ENCODE data around the gene CCSER2.

CCSER2 gene

DNA sequence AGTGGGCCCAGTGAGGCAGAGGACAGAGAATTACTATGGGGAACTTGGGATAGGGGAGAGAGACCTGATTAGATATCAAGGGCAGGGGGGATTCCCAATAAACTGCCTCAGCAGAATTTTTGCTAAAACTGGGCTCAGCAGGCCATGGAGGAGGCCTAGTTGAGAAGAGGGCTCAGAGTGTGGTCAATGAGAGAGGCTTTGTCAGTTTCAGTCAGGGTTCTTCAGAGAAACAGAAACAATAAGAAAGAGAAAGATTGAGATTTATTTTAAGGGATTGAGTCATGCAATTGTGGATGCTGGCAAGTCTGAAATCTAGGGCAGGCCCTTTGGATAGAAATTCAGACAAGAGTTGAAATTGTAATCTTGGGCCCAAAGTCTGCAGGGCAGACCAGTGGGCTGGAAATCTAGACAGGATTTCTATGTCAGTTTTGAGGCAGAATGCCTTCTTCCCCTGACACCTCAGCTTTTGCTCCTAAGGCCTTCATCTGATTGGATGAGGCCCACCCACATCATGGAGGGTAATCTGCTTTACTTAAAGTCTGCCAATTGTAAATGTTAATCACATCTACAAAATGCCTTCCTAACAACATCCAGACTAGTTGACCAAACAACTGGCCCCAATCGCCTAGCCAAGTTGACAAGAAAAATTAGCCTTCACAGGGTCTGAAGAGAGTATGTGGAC lies 33.5 kb upstream of the CCSER2 start:
- Histone ChIP-seq H3K79me2 (ENCODE audit: control insufficient read depth, insufficient read depth, low read length, unreplicated experiment) (no peaks in the 10 kb centered on the region), H3K27me3 (ENCODE audit: insufficient read depth, low read length) (peaks cover 12% of the 10 kb centered on the region), H3K27ac (ENCODE audit: low read depth, low read length) (peak overlapping the region; percentile 17; the same call in 1 of the 2 replicates), H3K4me3 (ENCODE audit: low read depth, low read length) (no peak overlapping the region), H3K36me3 (ENCODE audit: insufficient read depth, low read length) (no peaks in the 10 kb centered on the region), H2AFZ (ENCODE audit: low read length, unreplicated experiment) (no peak overlapping the region), H3K4me1 (ENCODE audit: control insufficient read depth, insufficient read depth, low read length, unreplicated experiment) (peaks cover 7% of the 10 kb centered on the region)

DNA sequence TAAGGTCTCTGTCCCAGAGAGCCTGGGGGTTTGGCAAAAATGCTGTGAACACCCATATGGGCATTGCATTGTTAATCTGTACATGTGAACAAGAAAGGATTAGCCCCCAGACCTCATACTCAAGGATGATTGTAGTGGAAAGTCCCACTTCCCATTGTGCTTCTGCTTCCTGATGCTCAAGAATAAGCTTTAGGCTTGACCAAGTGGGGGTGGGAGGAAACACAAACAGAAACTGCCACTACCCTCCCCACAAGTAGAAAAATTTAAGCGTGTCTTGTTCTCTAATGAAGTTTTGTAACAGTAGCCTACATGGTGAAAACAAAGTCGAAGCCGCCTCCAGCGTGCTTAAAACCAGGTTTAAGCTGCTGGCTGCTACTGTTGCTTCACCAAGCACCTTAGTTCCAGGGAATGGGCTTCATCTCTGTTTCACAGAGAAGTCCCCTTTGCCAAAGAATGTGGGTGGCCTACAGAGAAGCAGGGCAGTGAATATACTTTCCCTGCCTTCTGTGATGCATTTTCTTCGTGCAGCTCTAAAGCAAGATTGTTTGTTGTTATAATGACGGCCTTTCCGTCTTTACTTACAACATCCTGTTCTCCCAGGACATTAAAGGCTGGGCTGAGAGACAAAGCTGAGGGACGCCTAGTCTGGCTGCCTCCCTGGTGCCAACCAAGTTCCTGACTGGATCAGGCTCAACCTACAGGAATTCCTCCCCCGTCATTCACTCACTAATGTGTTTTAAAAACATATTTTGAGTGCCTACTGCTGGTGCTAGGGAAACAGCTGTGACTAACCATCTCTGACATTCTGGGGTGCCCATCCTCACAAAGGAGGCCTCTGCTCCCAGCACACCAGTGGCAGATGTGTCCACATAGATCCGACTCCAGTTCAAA lies 32.1 kb upstream of the CCSER2 start:
- H3K27ac ChIP-seq (ENCODE audit: low read depth, low read length): peak overlapping the region; percentile 94
- no peaks in the 10 kb centered on the region for H3K36me3 ChIP-seq (ENCODE audit: insufficient read depth, low read length)
- H3K27me3 ChIP-seq (ENCODE audit: insufficient read depth, low read length): no peaks in the 10 kb centered on the region; the same call in 1 of the 2 replicates
- no peak overlapping the region for H3K4me3 ChIP-seq (ENCODE audit: low read depth, low read length)
- H2AFZ ChIP-seq (ENCODE audit: low read length, unreplicated experiment): no peak overlapping the region
- no peaks in the 10 kb centered on the region for H3K79me2 ChIP-seq (ENCODE audit: control insufficient read depth, insufficient read depth, low read length, unreplicated experiment)
- peaks cover 7% of the 10 kb centered on the region for H3K4me1 ChIP-seq (ENCODE audit: control insufficient read depth, insufficient read depth, low read length, unreplicated experiment)

DNA sequence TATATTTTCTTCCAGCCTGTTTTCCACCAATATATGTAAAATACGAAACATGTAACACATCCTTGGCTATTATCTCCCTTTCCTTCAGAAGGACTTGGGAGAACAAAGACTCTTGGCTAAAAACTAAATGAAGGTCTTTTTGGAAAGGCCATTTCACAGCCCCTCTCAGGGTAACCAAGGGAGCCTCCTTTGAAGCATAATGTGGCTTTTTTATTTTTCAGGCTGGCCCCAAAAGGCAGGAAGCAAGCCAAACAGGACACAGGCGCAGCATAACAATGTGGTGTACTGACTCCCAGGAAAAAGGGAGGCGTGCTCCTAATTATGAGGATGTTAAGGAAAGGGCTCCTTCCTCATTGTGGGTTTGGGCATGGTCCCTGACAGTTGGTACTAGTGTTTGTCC lies 30.3 kb upstream of the CCSER2 start:
- H3K79me2 ChIP-seq (ENCODE audit: control insufficient read depth, insufficient read depth, low read length, unreplicated experiment): no peaks in the 10 kb centered on the region
- peaks cover 7% of the 10 kb centered on the region for H3K4me1 ChIP-seq (ENCODE audit: control insufficient read depth, insufficient read depth, low read length, unreplicated experiment)
- no peak overlapping the region for H3K27ac ChIP-seq (ENCODE audit: low read depth, low read length)
- no peak overlapping the region for H2AFZ ChIP-seq (ENCODE audit: low read length, unreplicated experiment)
- H3K4me3 ChIP-seq (ENCODE audit: low read depth, low read length): no peak overlapping the region
- H3K27me3 ChIP-seq (ENCODE audit: insufficient read depth, low read length): 0 out of 2 replicates have a peak, but pooled peaks cover 6% of the 10 kb centered on the region
- no peaks in the 10 kb centered on the region for H3K36me3 ChIP-seq (ENCODE audit: insufficient read depth, low read length)

DNA sequence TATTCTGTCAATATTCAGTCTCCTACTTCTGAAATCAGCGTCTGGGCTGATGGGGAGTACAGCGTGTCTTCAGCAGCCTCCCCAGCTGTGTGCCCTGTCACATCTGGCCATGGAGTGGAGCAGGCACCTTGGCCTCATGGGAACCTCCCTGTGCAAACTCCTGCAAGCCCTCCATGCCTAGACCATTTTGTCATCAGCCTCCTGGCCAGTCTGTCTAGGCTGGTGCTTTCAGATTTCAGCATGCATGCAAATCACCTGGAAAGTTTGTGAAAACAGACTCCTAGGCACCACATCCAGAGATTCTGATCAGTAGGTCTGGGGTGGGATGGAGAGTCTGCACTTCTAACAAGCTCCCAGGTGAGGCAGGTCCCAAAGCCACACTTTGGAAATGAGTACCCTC lies 26.2 kb upstream of the CCSER2 start:
- no peaks in the 10 kb centered on the region for H3K36me3 ChIP-seq (ENCODE audit: insufficient read depth, low read length)
- H3K27ac ChIP-seq (ENCODE audit: low read depth, low read length): no peak overlapping the region
- H3K4me1 ChIP-seq (ENCODE audit: control insufficient read depth, insufficient read depth, low read length, unreplicated experiment): no peaks in the 10 kb centered on the region
- H3K27me3 ChIP-seq (ENCODE audit: insufficient read depth, low read length): 0 out of 2 replicates have a peak, but pooled peaks cover 6% of the 10 kb centered on the region
- H3K79me2 ChIP-seq (ENCODE audit: control insufficient read depth, insufficient read depth, low read length, unreplicated experiment): no peaks in the 10 kb centered on the region
- no peak overlapping the region for H2AFZ ChIP-seq (ENCODE audit: low read length, unreplicated experiment)
- H3K4me3 ChIP-seq (ENCODE audit: low read depth, low read length): no peak overlapping the region

DNA sequence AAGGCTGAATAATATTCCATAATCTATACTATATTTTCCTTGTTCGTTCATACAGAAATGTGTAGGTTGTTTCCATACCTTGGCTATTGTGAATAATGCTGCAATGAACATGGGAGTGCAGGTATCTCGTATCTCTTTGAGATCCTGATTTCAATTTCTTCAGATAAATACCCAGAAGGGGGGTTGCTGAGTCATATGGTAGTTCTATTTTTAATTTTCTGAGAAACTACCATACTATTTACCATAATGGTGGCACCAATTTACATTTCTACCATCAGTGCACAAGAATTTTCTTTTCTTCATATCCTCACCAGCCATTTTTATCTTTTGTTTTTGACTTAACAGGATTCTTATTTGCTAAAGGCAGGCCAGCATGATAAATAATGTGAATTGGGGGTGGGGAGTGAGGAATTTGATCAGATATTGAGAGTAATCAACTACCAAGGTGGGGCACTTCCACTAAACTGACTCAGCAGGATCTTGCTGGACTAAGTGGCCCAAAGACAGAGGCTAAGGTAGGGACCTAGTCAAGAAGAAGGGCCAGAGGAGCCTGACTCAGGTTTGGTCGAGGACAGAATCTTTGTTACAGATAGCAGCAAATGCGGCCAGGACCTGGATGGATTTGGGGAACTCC lies 21.5 kb upstream of the CCSER2 start:
- no peaks in the 10 kb centered on the region for H3K36me3 ChIP-seq (ENCODE audit: insufficient read depth, low read length)
- H3K27ac ChIP-seq (ENCODE audit: low read depth, low read length): no peak overlapping the region
- no peak overlapping the region for H2AFZ ChIP-seq (ENCODE audit: low read length, unreplicated experiment)
- 0 out of 2 replicates have a peak, but pooled peaks cover 5% of the 10 kb centered on the region for H3K27me3 ChIP-seq (ENCODE audit: insufficient read depth, low read length)
- H3K79me2 ChIP-seq (ENCODE audit: control insufficient read depth, insufficient read depth, low read length, unreplicated experiment): no peaks in the 10 kb centered on the region
- no peak overlapping the region for H3K4me3 ChIP-seq (ENCODE audit: low read depth, low read length)
- peaks cover 23% of the 10 kb centered on the region for H3K4me1 ChIP-seq (ENCODE audit: control insufficient read depth, insufficient read depth, low read length, unreplicated experiment)

DNA sequence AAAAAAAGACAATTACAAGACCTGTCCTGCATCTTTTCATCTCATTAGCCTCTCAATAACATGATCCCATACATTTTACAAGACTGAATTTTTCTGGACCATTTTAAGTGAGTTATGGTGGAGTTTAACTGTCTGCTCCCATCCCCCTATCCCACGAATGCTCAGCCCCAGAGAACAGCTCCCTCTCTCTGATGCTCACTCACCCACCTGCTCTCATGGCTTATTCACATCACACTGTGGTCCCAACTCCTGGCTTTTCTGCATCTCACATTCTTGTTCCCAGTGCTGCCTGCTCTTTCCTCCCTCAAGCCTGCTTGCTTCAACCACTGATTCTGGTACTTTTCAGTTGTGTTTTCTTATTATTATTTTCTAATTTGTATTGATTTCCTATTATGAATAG lies 20.4 kb upstream of the CCSER2 start:
- Histone ChIP-seq H3K27me3 (ENCODE audit: insufficient read depth, low read length) (no peaks in the 10 kb centered on the region), H3K27ac (ENCODE audit: low read depth, low read length) (peak overlapping the region; percentile 77), H3K4me3 (ENCODE audit: low read depth, low read length) (no peak overlapping the region), H3K4me1 (ENCODE audit: control insufficient read depth, insufficient read depth, low read length, unreplicated experiment) (peaks cover 23% of the 10 kb centered on the region), H3K36me3 (ENCODE audit: insufficient read depth, low read length) (no peaks in the 10 kb centered on the region), H2AFZ (ENCODE audit: low read length, unreplicated experiment) (no peak overlapping the region), H3K79me2 (ENCODE audit: control insufficient read depth, insufficient read depth, low read length, unreplicated experiment) (no peaks in the 10 kb centered on the region)

DNA sequence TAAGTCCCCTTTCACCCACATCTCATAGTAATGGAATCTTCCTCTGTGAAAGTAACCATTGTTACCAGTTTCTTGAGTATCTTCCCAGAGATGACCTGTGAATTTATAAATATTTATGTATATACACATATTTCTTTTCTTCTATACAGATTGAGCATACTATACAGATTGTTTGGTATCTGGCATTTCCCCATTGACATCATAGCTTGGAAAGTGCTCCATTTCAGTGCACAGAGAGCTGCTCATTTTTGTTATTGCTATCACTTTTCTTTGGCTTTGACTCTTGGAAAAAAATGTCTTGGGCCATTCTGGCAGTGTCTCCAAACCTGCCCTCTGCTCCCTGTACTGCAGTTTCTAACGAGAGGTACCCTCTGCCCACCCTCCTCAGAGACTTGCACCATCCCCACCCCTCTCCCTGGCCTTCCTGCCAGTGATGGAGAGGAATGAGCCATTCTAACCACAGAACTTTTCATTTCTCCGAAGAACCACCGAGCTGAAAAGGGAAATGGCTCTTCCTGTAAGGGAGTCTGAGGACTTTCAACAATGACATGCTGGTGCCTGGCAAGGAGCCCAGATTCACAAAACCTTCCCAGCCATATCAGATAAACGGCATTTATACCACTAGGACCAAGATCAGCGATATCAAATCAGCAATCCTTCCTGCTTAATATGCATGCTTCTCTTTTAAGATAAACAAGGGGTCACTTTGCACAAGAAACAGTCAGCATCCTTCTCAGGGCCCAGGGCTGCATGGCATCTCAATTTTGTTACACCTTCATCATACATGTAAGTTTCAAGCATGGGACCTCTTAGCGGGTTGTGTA lies 19.7 kb upstream of the CCSER2 start:
- Histone ChIP-seq H3K36me3 (ENCODE audit: insufficient read depth, low read length) (no peaks in the 10 kb centered on the region), H2AFZ (ENCODE audit: low read length, unreplicated experiment) (peak overlapping the region; percentile 70), H3K4me1 (ENCODE audit: control insufficient read depth, insufficient read depth, low read length, unreplicated experiment) (peaks cover 24% of the 10 kb centered on the region), H3K27ac (ENCODE audit: low read depth, low read length) (peak overlapping the region; percentile 77), H3K4me3 (ENCODE audit: low read depth, low read length) (peak overlapping the region; percentile 55), H3K27me3 (ENCODE audit: insufficient read depth, low read length) (no peaks in the 10 kb centered on the region), H3K79me2 (ENCODE audit: control insufficient read depth, insufficient read depth, low read length, unreplicated experiment) (no peaks in the 10 kb centered on the region)

DNA sequence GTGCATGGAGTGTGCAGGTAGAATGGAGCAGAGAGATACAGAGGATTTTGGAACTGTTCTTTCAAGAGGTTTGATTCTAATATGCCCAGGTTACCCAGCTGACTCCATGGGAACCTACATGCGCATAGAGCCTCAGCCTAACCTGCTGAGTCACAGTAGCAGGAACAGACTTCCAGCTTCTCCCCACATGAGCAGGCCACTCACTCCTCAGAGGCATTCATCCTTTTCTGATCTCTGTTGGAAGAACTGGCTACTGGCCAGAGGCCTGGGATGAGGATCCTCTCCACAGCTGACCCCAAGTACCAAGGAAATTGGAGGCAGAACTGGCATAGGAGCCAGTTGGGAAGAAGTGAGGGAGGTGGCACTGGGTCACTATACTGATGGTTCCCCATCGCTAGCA lies 17.9 kb upstream of the CCSER2 start:
- H3K4me3 ChIP-seq (ENCODE audit: low read depth, low read length): no peak overlapping the region
- no peak overlapping the region for H2AFZ ChIP-seq (ENCODE audit: low read length, unreplicated experiment)
- no peaks in the 10 kb centered on the region for H3K36me3 ChIP-seq (ENCODE audit: insufficient read depth, low read length)
- no peaks in the 10 kb centered on the region for H3K27me3 ChIP-seq (ENCODE audit: insufficient read depth, low read length)
- peaks cover 30% of the 10 kb centered on the region for H3K4me1 ChIP-seq (ENCODE audit: control insufficient read depth, insufficient read depth, low read length, unreplicated experiment)
- H3K79me2 ChIP-seq (ENCODE audit: control insufficient read depth, insufficient read depth, low read length, unreplicated experiment): no peaks in the 10 kb centered on the region
- no peak overlapping the region for H3K27ac ChIP-seq (ENCODE audit: low read depth, low read length)

DNA sequence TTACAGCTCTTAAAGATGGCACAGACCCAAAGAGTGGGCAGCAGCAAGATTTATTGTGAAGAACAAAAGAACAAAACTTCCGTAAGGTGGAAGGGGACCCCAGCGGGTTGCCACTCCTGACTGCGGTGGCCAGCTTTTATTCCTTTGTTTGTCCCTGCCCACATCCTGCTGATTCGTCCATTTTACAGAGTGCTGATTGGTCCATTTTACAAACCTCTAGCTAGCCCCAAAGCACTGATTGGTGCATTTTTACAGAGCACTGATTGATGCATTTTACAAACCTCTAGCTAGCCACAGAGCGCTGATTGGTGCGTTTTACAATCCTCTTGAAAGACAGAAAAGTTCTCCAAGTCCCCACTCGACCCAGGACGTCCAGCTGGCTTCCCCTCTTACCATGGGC lies 16.8 kb upstream of the CCSER2 start:
- Histone ChIP-seq H3K27me3 (ENCODE audit: insufficient read depth, low read length) (no peaks in the 10 kb centered on the region), H3K79me2 (ENCODE audit: control insufficient read depth, insufficient read depth, low read length, unreplicated experiment) (no peaks in the 10 kb centered on the region), H3K36me3 (ENCODE audit: insufficient read depth, low read length) (no peaks in the 10 kb centered on the region), H3K4me3 (ENCODE audit: low read depth, low read length) (no peak overlapping the region), H3K4me1 (ENCODE audit: control insufficient read depth, insufficient read depth, low read length, unreplicated experiment) (peaks cover 30% of the 10 kb centered on the region), H3K27ac (ENCODE audit: low read depth, low read length) (no peak overlapping the region), H2AFZ (ENCODE audit: low read length, unreplicated experiment) (no peak overlapping the region)

DNA sequence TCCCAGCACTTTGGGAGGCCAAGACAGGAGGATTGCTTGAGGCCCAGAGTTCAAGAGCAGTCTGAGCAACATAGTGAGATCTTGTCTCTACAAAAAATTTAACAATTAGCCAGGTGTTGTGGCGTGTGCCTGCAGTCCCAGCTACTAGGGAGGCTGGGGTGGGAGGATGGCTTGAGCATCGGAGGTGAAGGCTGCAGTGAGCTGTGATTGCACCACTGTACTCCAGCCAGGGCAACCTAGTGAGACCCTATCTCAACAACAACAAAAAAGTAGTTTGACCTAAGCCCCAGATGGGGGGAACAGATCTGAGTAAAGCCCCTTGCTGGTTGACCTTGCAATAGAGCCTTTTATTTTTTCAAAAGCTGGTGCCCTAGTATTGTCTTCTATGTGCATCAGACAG lies 15.6 kb upstream of the CCSER2 start:
- H2AFZ ChIP-seq (ENCODE audit: low read length, unreplicated experiment): no peak overlapping the region
- H3K4me1 ChIP-seq (ENCODE audit: control insufficient read depth, insufficient read depth, low read length, unreplicated experiment): peaks cover 30% of the 10 kb centered on the region
- H3K27ac ChIP-seq (ENCODE audit: low read depth, low read length): no peak overlapping the region

More for the DNA sequence above, 15.6 kb upstream of the CCSER2 start:
- Histone ChIP-seq H3K36me3 (ENCODE audit: insufficient read depth, low read length) (no peaks in the 10 kb centered on the region), H3K79me2 (ENCODE audit: control insufficient read depth, insufficient read depth, low read length, unreplicated experiment) (no peaks in the 10 kb centered on the region), H3K4me3 (ENCODE audit: low read depth, low read length) (no peak overlapping the region), H3K27me3 (ENCODE audit: insufficient read depth, low read length) (no peaks in the 10 kb centered on the region)

Measured in ACC112 (cell line).